ENCODE measurements around the gene CLIP3.
"Not testable (repeated sequence)": the region's sequence is repeated elsewhere in the genome, so short reads cannot be mapped to it uniquely, and the experiment has no call there.

Gene CLIP3

GRCh38 chr19:36032251-36033104 lies at the start of gene CLIP3:
TSS of gene CLIP3 (minus strand) at chr19:36032873. CDS start at chr19:36032357, 516 bp downstream.
- DNase-seq (ENCODE audit: low read depth in 2 of 2): peak; percentile 33 to 46

GRCh38 chr19:36081894-36082293 lies 49.2 kb upstream of the CLIP3 start:
- DNase-seq (ENCODE audit: low read depth in 2 of 2): no peak

GRCh38 chr19:36081385-36081784 lies 48.7 kb upstream of the CLIP3 start:
- DNase-seq (ENCODE audit: low read depth in 2 of 2): no peak

GRCh38 chr19:36079389-36079945 lies 46.8 kb upstream of the CLIP3 start:
- DNase-seq (ENCODE audit: low read depth in 2 of 2): no peak

GRCh38 chr19:36073121-36073876 lies 40.6 kb upstream of the CLIP3 start:
- DNase-seq (ENCODE audit: low read depth in 2 of 2): no peak

GRCh38 chr19:36072081-36072480 lies 39.4 kb upstream of the CLIP3 start:
- DNase-seq (ENCODE audit: low read depth in 2 of 2): no peak

GRCh38 chr19:36068810-36069499 lies 36.3 kb upstream of the CLIP3 start:
- not testable (repeated sequence) for DNase-seq (ENCODE audit: low read depth in 2 of 2)

GRCh38 chr19:36067681-36068080 lies 35.0 kb upstream of the CLIP3 start:
- DNase-seq (ENCODE audit: low read depth in 2 of 2): no peak

- DNase-seq (ENCODE audit: low read depth in 2 of 2): no peak
Observed at GRCh38 chr19:36064826-36065225, 32.2 kb upstream of the CLIP3 start.

- DNase-seq (ENCODE audit: low read depth in 2 of 2): no peak
Observed at GRCh38 chr19:36061367-36061766, 28.7 kb upstream of the CLIP3 start.

GRCh38 chr19:36060430-36060829 lies 27.8 kb upstream of the CLIP3 start:
- DNase-seq (ENCODE audit: low read depth in 2 of 2): no peak

GRCh38 chr19:36059180-36059910 lies 26.7 kb upstream of the CLIP3 start:
- DNase-seq (ENCODE audit: low read depth in 2 of 2): no peak

GRCh38 chr19:36058481-36059179 lies 26.0 kb upstream of the CLIP3 start:
- DNase-seq (ENCODE audit: low read depth in 2 of 2): no peak

GRCh38 chr19:36054733-36055686 lies 22.3 kb upstream of the CLIP3 start, which contains the start of gene WDR62:
TSS of gene WDR62 (plus strand) at chr19:36054897. CDS start at chr19:36054972, 75 bp downstream.
- DNase-seq (ENCODE audit: low read depth in 2 of 2): peak; percentile 87 to 89

- peak; percentile 100 for DNase-seq (ENCODE audit: low read depth in 2 of 2)
Observed at GRCh38 chr19:36054119-36054732, 21.6 kb upstream of the CLIP3 start, which contains the start of gene THAP8. TSS of gene THAP8 (minus strand) at chr19:36054285. CDS start at chr19:36054217, 68 bp downstream.

- no peak for DNase-seq (ENCODE audit: low read depth in 2 of 2)
Observed at GRCh38 chr19:36051637-36052036, 19.0 kb upstream of the CLIP3 start.

GRCh38 chr19:36051236-36051635 lies 18.6 kb upstream of the CLIP3 start:
- DNase-seq (ENCODE audit: low read depth in 2 of 2): no peak

GRCh38 chr19:36049080-36049698 lies 16.5 kb upstream of the CLIP3 start:
- no peak for DNase-seq (ENCODE audit: low read depth in 2 of 2)

All from stimulated activated CD8-positive, alpha-beta memory T cell treated with anti-CD3 and anti-CD28 coated beads, Interleukin-15, amount 100 ng/mL, for 4 hours (primary cell).